Tibial nerve (tissue), 4 donors: ENCODE results near the gene CLN3. TPM values are rescaled to one million over a fixed set of nuclear protein-coding genes. Genes with fewer than 3 reads are reported as not detected.
"Not testable (repeated sequence)": the region's sequence is repeated elsewhere in the genome, so short reads cannot be mapped to it uniquely, and the experiment has no call there.

Source experiments
- DNase-seq, 2 donors: peaks; one replicate each; pipeline ENCODE4 v3.0.0-alpha.2; 2019; ENCODE audit warnings: low spot score in 2 of 2
- H3K27ac ChIP-seq, 4 donors: fragments of 200-600 bp; sonication (generic) in 3 of 4; one replicate each; pipeline ENCODE4 v1.5.1; 2017 to 2019; ENCODE audit warnings: mild to moderate bottlenecking in 1 of 4
- H3K27me3 ChIP-seq, 2 donors: fragments of 200-600 bp; sonication (generic) in 1 of 2; one replicate each; pipeline versions ENCODE4 v1.5.1 to v1.6.0; 2017 to 2019
- H3K36me3 ChIP-seq, 3 donors: fragments of 200-600 bp; sonication (generic); one replicate each; pipeline ENCODE4 v1.5.1; 2018 to 2019
- H3K4me1 ChIP-seq, 4 donors: fragments of 200-600 bp; sonication (generic) in 3 of 4; one replicate each; pipeline ENCODE4 v1.5.1; 2017 to 2019
- H3K4me3 ChIP-seq, 4 donors: fragments of 200-600 bp; sonication (generic) in 3 of 4; one replicate each; pipeline ENCODE4 v1.5.1; 2017 to 2019; ENCODE audit warnings: mild to moderate bottlenecking in 1 of 4, moderate library complexity in 1 of 4
- H3K9me3 ChIP-seq, 4 donors: fragments of 200-600 bp; sonication (generic) in 3 of 4; one replicate each; pipeline ENCODE4 v1.5.1; 2017 to 2019
- EP300 ChIP-seq, 2 donors: sonication (generic); formaldehyde crosslinking; IDR thresholded peaks; one replicate each; pipeline ENCODE4 v1.6.1; 2017; ENCODE audit warnings: antibody characterized with exemption in 2 of 2, mild to moderate bottlenecking in 1 of 2
- POLR2A ChIP-seq, 2 donors: fragments of 450-650 bp; IDR thresholded peaks; one replicate each; pipeline ENCODE4 v1.6.1; 2017; ENCODE audit warnings: antibody characterized with exemption in 2 of 2, mild to moderate bottlenecking in 2 of 2, moderate library complexity in 2 of 2
- WGBS, 2 donors: methylation state at CpG; one replicate each; pipeline ENCODE4 v1.1.5; 2018; 5-methylcytosine and 5-hydroxymethylcytosine counted together
- total RNA-seq, 4 donors: library from RNA; depleted of rRNA; stranded (reverse); fragments of >200 nt; gene quantifications; one replicate each; pipeline ENCODE4 v1.1.0, GENCODE V29; 2016
- TF ChIP-seq, protein P1 (sequence below), 5 experiments: fragments of 200-600 bp in 3 of 5; fragments of 450-650 bp in 2 of 5; sonication (generic) in 3 of 5; IDR thresholded peaks; one replicate each; pipeline ENCODE4 v1.5.1; 2016 to 2019; ENCODE audit warnings: antibody characterized with exemption in 5 of 5, mild to moderate bottlenecking in 3 of 5, moderate library complexity in 2 of 5

The CLN3 gene
- total RNA-seq, 4 donors from 2014 or later = 25.8 to 45.1 (median 29.7) TPM

DNA sequence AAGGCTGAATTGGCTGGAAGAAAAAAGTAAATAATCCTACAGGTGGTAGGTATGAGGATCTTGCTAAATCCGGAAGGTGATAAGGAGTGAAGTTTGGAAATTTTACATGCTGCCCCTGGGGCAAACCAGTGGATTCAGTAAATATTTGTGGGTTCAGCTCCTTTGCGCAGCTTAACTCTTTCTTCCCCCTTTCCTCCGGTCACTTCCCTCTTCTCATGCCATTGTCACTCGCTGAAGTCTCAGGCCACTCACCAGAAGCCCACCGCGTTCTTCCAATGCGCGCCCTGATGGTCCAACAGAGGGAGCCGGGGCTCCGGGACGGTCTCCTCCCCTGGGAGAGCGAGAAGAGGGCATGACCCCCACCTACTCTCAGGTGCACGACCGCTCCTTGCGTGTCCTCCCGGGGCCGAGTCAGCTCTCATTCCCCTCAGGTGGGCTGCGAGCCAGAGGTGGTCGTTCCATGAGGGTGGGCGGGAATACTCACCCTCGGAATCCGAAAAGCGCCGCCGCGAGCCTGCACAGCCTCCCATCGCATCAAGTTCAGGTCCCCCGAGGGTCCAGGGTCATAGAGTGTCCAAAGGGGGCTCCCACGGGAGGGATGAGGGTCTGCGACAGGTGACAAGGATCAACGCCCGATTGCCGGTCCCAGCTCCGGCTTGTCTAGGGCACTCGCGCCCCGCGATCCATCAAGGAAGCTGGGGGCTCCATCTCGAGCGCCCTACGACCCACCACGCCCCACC, 474 bp downstream of the CLN3 start:
- peak in 1 of 2 donors; percentile 21 for DNase-seq
- TF ChIP-seq EP300 (IDR thresholded peaks at IDR 0.05) (no peak), POLR2A (IDR thresholded peaks at IDR 0.05) (no peak)
- TF ChIP-seq, protein P1, sequence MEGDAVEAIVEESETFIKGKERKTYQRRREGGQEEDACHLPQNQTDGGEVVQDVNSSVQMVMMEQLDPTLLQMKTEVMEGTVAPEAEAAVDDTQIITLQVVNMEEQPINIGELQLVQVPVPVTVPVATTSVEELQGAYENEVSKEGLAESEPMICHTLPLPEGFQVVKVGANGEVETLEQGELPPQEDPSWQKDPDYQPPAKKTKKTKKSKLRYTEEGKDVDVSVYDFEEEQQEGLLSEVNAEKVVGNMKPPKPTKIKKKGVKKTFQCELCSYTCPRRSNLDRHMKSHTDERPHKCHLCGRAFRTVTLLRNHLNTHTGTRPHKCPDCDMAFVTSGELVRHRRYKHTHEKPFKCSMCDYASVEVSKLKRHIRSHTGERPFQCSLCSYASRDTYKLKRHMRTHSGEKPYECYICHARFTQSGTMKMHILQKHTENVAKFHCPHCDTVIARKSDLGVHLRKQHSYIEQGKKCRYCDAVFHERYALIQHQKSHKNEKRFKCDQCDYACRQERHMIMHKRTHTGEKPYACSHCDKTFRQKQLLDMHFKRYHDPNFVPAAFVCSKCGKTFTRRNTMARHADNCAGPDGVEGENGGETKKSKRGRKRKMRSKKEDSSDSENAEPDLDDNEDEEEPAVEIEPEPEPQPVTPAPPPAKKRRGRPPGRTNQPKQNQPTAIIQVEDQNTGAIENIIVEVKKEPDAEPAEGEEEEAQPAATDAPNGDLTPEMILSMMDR (IDR thresholded peaks at IDR 0.05) = peak in 1 of 5 experiments; percentile 22
- peak overlapping the region; percentile 61 to 99 (median 90) for H3K4me3 ChIP-seq
- peaks cover 0 to 23% (median 6%) of the 10 kb centered on the region in 4 donors for H3K4me1 ChIP-seq
- H3K9me3 ChIP-seq = no peaks in the 10 kb centered on the region
- peaks cover 0 to 35% (median 7%) of the 10 kb centered on the region in 3 donors for H3K36me3 ChIP-seq
- peak overlapping the region; percentile 87 to 99 (median 96) for H3K27ac ChIP-seq
- WGBS, 2 donors = 1% methylated on average over 35 to 37 of the region's 42 CpGs
- H3K27me3 ChIP-seq = no peaks in the 10 kb centered on the region

DNA sequence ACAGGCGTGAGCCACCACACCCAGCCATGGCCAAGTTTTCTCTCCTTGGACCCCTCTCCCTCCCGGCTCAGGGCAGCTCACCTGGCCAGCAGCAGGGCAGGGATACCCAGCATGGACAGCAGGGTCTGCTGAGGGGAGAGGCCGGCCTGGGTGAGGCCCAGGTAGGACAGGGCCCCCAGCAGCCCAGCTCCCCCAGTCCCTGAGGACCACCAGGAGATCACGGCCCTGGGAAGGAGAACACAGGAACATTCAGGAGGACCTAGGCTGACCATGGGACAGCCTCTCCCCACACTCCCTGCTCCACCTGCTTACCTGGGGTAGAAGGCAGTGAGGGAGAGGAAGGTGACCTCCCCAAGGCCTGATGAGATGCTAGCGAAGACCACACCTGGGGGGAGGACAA, 5.6 kb downstream of the CLN3 start:
- DNase-seq = no peak

DNA sequence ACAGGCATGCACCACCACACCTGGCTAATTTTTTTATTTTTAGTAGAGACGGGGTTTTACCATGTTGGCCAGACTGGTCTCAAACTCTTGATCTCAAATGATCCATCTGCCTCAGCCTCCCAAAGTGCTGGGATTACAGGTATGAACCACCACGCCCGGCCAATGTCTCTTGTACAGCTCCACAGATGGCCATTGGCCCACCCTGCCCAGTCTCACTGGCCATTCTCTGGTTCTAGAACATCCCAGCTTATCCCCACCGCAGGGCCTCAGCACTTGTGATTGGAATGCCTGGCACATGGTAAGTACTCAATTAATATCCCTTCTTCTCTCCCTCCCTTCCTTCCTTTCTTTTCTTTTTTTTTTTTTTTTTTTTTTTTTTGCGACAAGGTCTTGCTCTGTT, 8.5 kb downstream of the CLN3 start:
- DNase-seq, H3K27me3 ChIP-seq, H3K27ac ChIP-seq, H3K4me1 ChIP-seq, H3K4me3 ChIP-seq, H3K9me3 ChIP-seq: not testable (repeated sequence)
- peaks cover 0 to 97% (median 8%) of the 10 kb centered on the region in 3 donors for H3K36me3 ChIP-seq
- WGBS, 2 donors = 94 to 95% methylated on average over 5 of the region's 5 CpGs

More for the DNA sequence above, 5.6 kb downstream of the CLN3 start:
- H3K36me3 ChIP-seq = peaks cover 0 to 83% (median 8%) of the 10 kb centered on the region in 3 donors
- H3K4me3 ChIP-seq = no peak overlapping the region
- H3K9me3 ChIP-seq = no peaks in the 10 kb centered on the region
- H3K27ac ChIP-seq = no peak overlapping the region
- peaks cover 0 to 23% (median 6%) of the 10 kb centered on the region in 4 donors for H3K4me1 ChIP-seq
- WGBS, 2 donors = 85 to 90% methylated on average over 3 to 5 of the region's 5 CpGs
- TF ChIP-seq POLR2A (IDR thresholded peaks at IDR 0.05) (no peak), EP300 (IDR thresholded peaks at IDR 0.05) (no peak)
- TF ChIP-seq, protein P1 (IDR thresholded peaks at IDR 0.05) = no peak
- no peaks in the 10 kb centered on the region for H3K27me3 ChIP-seq

DNA sequence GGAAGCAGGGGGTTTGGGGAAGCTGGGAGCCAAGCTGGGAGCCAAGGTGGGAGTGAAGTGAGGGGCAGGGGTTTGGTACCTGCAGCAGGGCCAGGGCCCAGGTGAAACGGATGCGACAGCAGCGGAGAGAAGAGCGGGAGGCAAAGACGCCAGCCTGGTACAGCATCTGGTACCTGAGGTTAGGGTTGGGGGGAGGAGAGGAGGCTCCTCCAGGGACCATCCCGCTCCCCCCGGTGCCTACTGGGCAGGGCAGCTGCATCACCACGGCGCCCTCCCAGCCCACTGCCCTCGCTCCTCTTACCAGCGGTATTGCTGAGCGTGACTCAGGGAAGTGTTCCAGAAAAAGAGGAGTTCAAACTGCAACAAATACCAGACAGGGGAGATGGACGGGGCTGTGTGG, 9.8 kb downstream of the CLN3 start:
- 92 to 96% methylated on average over 13 of the region's 13 CpGs for whole genome bisulfite sequencing, 2 donors
- peaks cover 0 to 97% (median 16%) of the 10 kb centered on the region in 3 donors for H3K36me3 ChIP-seq
- H3K27ac ChIP-seq = no peak overlapping the region

DNA sequence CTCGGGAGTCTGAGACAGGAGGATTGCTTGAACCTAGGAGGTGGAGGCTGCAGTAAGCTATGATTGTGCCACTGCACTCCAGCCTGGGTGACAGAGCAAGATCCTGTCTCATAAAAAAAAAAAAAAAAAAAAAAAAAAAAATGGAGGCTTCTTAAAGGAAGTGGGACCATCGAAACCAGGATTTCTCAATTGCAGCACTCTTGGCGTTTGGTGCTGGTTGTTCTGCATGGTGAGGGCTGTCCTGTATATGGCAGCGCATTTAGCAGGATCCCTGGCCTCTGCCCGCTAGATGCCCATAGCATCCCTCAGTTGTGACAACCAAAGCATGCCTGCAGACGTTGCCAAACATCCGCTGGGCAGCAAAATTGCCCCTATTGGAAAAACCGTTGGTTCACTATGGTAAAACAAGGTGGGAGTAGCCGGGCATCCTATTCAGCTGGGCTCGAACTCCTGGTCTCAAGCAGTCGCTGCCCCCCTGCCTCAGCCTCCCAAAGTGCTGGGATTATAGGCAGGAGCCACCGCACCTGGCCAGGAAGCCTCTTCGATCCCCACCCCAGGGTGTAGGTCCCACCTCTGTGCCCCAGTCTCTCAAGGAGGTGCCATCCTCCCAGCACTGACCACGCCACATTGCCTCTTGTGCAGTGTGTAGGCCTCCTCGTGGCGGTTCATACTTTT, 13.2 kb downstream of the CLN3 start:
- H3K4me3 ChIP-seq = no peak overlapping the region
- DNase-seq = no peak
- WGBS, 2 donors = 90% methylated on average over 16 of the region's 16 CpGs
- peaks cover 0 to 99% (median 9%) of the 10 kb centered on the region in 3 donors for H3K36me3 ChIP-seq
- TF ChIP-seq EP300 (IDR thresholded peaks at IDR 0.05) (no peak), POLR2A (IDR thresholded peaks at IDR 0.05) (no peak)
- TF ChIP-seq, protein P1 (IDR thresholded peaks at IDR 0.05) = no peak
- no peaks in the 10 kb centered on the region for H3K4me1 ChIP-seq
- no peaks in the 10 kb centered on the region for H3K9me3 ChIP-seq
- no peaks in the 10 kb centered on the region for H3K27me3 ChIP-seq
- no peak overlapping the region for H3K27ac ChIP-seq

More for the DNA sequence above, 9.8 kb downstream of the CLN3 start:
- Histone ChIP-seq H3K4me1 (no peaks in the 10 kb centered on the region), H3K27me3 (no peaks in the 10 kb centered on the region), H3K4me3 (no peak overlapping the region), H3K9me3 (no peaks in the 10 kb centered on the region)
- DNase-seq = no peak
- TF ChIP-seq, protein P1 (IDR thresholded peaks at IDR 0.05) = no peak
- TF ChIP-seq EP300 (IDR thresholded peaks at IDR 0.05) = no peak
- TF ChIP-seq POLR2A (IDR thresholded peaks at IDR 0.05) = no peak
